HepG2 (cell line): ENCODE data around the gene ACAP1. TPM values are rescaled to one million over a fixed set of nuclear protein-coding genes. Genes with fewer than 3 reads are reported as not detected.

Experiments
- HES4 ChIP-seq: sonication (generic); formaldehyde crosslinking; IDR thresholded peaks from 2 replicates; pipeline ENCODE4 v1.9.0; 2021; ENCODE audit warnings: mild to moderate bottlenecking, missing genetic modification reagents, borderline replicate concordance
- KLF6 ChIP-seq: IDR thresholded peaks from 2 replicates; pipeline ENCODE4 v1.8.0; 2016; ENCODE audit warnings: missing biosample characterization, missing genetic modification reagents
- TBX2 ChIP-seq: sonication (generic); formaldehyde crosslinking; IDR thresholded peaks from 2 replicates; pipeline ENCODE4 v1.5.0; 2020; ENCODE audit warnings: missing genetic modification reagents, mild to moderate bottlenecking, borderline replicate concordance
- TEAD3 ChIP-seq: optimal IDR thresholded peaks from 2 replicates; pipeline ENCODE3; 2016; ENCODE audit warnings: borderline replicate concordance
- ZNF557 ChIP-seq: sonication (generic); formaldehyde crosslinking; IDR thresholded peaks from 2 replicates; pipeline ENCODE4 v1.4.0; 2020; ENCODE audit warnings: missing genetic modification reagents
- ZNF570 ChIP-seq: sonication (generic); formaldehyde crosslinking; IDR thresholded peaks from 2 replicates; pipeline ENCODE4 v1.4.0; 2020; ENCODE audit warnings: mild to moderate bottlenecking, missing genetic modification reagents, borderline replicate concordance
- ZNF605 ChIP-seq: sonication (generic); formaldehyde crosslinking; IDR thresholded peaks from 2 replicates; pipeline ENCODE4 v1.8.0; 2022; ENCODE audit warnings: mild to moderate bottlenecking, missing genetic modification reagents
- ZNF670 ChIP-seq: sonication (generic); formaldehyde crosslinking; IDR thresholded peaks from 2 replicates; pipeline ENCODE4 v1.8.0; 2022; ENCODE audit warnings: mild to moderate bottlenecking, missing genetic modification reagents, borderline replicate concordance
- polyA plus RNA-seq, 8 experiments: library from polyadenylated mRNA; depleted of rRNA in 3 of 8; stranded (reverse) in 7 of 8; unstranded in 1 of 8; fragments of >200 nt; fragmentation: Illumina TruSeq in 4 of 8; extraction: Trizol in 4 of 8; gene quantifications; 2 replicates each; pipeline versions ENCODE4 v1.2.1 to v1.2.3, GENCODE V29; 2011 to 2016; ENCODE audit warnings: low read depth in 4 of 8, missing spikeins in 1 of 8, mixed read lengths in 1 of 8; ENCODE audit not compliant: insufficient read depth in 1 of 8
- total RNA-seq, 5 experiments: library from RNA; depleted of rRNA; stranded (reverse); fragments of >200 nt; fragmentation: Illumina TruSeq; extraction: Trizol; gene quantifications; 2 replicates each; pipeline ENCODE4 v1.2.3, GENCODE V29; 2016; ENCODE audit warnings: low read depth in 1 of 5
- TF ChIP-seq, protein P1 (sequence below): sonication (generic); formaldehyde crosslinking; IDR thresholded peaks from 2 replicates; pipeline ENCODE4 v1.4.0; 2020; ENCODE audit warnings: mild to moderate bottlenecking, missing genetic modification reagents
- TF ChIP-seq, protein P2 (sequence below): IDR thresholded peaks from 2 replicates; pipeline ENCODE4 v1.6.1; 2016; ENCODE audit warnings: missing genetic modification reagents, missing compliant biosample characterization
- TF ChIP-seq, protein P3 (sequence below): sonication (generic); formaldehyde crosslinking; IDR thresholded peaks from 2 replicates; pipeline ENCODE4 v1.4.0; 2020; ENCODE audit warnings: missing genetic modification reagents, borderline replicate concordance
- TF ChIP-seq, protein P4 (sequence below): sonication (generic); formaldehyde crosslinking; IDR thresholded peaks from 2 replicates; pipeline ENCODE4 v1.5.1; 2020; ENCODE audit warnings: mild to moderate bottlenecking, missing genetic modification reagents
- TF ChIP-seq, protein P5 (sequence below): sonication (generic); formaldehyde crosslinking; IDR thresholded peaks from 2 replicates; pipeline ENCODE4 v1.4.0; 2020; ENCODE audit warnings: missing genetic modification reagents
- TF ChIP-seq, protein P6 (sequence below): sonication (generic); formaldehyde crosslinking; IDR thresholded peaks from 2 replicates; pipeline ENCODE4 v1.4.0; 2020; ENCODE audit warnings: mild to moderate bottlenecking, low read depth, missing genetic modification reagents

ACAP1 gene
- total and polyA plus RNA-seq, 2 of the 13 experiments (the other 11 are each of a cell fraction or from before 2014, with no cell fraction given) = 1.3 to 2.5 TPM

DNA sequence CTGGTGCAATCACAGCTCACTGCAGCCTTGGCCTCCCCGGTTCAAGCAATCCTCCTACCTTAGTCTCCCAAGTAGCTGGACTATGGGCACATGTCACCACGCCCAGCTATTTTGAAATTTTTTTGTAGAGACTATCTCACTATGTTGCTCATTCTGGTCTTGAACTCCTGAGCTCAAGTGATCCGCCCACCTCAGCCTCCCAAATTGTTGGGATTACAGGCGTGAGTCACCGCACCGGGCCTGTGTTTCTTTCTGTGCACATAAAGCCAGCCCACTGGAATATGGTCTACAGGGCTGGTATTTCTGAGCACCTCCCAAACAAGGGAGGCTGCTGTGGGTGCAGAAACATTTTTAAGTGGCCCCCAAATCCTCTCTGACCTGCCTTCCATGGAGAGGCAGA lies 27.0 kb downstream of the ACAP1 start (continued):
- TF ChIP-seq, protein P1, sequence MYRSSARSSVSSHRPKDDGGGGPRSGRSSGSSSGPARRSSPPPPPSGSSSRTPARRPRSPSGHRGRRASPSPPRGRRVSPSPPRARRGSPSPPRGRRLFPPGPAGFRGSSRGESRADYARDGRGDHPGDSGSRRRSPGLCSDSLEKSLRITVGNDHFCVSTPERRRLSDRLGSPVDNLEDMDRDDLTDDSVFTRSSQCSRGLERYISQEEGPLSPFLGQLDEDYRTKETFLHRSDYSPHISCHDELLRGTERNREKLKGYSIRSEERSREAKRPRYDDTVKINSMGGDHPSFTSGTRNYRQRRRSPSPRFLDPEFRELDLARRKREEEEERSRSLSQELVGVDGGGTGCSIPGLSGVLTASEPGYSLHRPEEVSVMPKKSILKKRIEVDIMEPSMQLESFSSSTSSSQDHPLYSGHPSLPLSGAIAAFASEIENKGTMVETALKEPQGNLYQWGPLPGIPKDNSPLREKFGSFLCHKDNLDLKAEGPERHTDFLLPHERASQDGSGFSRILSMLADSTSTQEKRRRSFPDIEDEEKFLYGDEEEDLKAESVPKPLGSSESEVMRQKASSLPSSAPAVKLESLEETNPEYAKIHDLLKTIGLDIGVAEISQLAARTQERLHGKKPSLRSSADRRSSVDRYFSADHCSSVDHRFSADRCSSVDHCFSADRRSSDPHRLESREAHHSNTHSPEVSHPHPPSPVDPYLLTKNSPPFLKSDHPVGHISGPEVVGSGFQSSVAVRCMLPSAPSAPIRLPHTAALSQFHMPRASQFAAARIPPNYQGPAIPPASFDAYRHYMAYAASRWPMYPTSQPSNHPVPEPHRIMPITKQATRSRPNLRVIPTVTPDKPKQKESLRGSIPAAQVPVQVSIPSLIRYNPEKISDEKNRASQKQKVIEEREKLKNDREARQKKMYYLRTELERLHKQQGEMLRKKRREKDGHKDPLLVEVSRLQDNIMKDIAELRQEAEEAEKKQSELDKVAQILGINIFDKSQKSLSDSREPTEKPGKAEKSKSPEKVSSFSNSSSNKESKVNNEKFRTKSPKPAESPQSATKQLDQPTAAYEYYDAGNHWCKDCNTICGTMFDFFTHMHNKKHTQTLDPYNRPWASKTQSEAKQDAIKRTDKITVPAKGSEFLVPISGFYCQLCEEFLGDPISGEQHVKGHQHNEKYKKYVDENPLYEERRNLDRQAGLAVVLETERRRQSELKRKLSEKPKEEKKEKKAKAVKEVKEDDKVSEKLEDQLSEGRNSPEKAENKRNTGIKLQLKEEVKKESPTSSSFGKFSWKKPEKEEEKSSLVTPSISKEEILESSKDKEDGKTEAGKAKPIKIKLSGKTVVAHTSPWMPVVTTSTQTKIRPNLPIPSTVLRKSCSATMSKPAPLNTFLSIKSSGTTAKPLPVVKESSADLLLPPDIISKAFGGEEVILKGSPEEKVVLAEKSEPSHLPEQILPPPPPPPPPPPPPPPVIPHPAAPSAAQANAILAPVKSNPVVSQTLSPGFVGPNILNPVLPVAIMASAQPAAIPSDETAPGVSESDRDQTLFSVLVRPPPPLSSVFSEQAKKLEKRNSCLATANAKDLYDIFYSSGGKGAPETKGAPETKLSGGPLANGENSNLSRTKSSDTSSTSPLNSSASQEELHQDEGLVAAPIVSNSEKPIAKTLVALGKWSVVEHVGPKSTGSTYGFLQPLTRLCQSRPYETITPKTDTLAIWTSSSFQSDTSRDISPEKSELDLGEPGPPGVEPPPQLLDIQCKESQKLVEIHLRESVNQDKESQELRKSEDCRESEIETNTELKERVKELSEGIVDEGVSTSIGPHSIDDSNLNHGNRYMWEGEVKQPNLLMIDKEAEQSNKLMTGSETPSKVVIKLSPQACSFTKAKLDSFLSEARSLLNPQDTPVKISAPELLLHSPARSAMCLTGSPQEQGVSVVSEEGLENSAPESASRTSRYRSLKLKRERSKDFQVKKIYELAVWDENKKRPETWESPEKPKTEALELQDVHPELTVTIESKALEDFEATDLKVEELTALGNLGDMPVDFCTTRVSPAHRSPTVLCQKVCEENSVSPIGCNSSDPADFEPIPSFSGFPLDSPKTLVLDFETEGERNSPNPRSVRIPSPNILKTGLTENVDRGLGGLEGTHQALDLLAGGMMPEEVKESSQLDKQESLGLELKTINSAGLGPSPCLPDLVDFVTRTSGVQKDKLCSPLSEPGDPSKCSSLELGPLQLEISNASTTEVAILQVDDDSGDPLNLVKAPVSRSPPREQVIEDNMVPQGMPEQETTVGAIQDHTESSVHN (CRISPR knock-in tag) = no peak
- TF ChIP-seq, protein P2, sequence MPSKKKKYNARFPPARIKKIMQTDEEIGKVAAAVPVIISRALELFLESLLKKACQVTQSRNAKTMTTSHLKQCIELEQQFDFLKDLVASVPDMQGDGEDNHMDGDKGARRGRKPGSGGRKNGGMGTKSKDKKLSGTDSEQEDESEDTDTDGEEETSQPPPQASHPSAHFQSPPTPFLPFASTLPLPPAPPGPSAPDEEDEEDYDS = no peak
- TF ChIP-seq, protein P3, sequence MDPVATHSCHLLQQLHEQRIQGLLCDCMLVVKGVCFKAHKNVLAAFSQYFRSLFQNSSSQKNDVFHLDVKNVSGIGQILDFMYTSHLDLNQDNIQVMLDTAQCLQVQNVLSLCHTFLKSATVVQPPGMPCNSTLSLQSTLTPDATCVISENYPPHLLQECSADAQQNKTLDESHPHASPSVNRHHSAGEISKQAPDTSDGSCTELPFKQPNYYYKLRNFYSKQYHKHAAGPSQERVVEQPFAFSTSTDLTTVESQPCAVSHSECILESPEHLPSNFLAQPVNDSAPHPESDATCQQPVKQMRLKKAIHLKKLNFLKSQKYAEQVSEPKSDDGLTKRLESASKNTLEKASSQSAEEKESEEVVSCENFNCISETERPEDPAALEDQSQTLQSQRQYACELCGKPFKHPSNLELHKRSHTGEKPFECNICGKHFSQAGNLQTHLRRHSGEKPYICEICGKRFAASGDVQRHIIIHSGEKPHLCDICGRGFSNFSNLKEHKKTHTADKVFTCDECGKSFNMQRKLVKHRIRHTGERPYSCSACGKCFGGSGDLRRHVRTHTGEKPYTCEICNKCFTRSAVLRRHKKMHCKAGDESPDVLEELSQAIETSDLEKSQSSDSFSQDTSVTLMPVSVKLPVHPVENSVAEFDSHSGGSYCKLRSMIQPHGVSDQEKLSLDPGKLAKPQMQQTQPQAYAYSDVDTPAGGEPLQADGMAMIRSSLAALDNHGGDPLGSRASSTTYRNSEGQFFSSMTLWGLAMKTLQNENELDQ (CRISPR knock-in tag) = no peak
- TF ChIP-seq KLF6 (CRISPR knock-in tag) (no peak), TEAD3 (CRISPR knock-in tag) (peak; percentile 12), ZNF570 (CRISPR knock-in tag) (no peak), ZNF605 (CRISPR knock-in tag) (no peak), HES4 (CRISPR knock-in tag) (no peak), ZNF670 (CRISPR knock-in tag) (no peak), ZNF557 (CRISPR knock-in tag) (no peak), TBX2 (CRISPR knock-in tag) (no peak)
- TF ChIP-seq, protein P4, sequence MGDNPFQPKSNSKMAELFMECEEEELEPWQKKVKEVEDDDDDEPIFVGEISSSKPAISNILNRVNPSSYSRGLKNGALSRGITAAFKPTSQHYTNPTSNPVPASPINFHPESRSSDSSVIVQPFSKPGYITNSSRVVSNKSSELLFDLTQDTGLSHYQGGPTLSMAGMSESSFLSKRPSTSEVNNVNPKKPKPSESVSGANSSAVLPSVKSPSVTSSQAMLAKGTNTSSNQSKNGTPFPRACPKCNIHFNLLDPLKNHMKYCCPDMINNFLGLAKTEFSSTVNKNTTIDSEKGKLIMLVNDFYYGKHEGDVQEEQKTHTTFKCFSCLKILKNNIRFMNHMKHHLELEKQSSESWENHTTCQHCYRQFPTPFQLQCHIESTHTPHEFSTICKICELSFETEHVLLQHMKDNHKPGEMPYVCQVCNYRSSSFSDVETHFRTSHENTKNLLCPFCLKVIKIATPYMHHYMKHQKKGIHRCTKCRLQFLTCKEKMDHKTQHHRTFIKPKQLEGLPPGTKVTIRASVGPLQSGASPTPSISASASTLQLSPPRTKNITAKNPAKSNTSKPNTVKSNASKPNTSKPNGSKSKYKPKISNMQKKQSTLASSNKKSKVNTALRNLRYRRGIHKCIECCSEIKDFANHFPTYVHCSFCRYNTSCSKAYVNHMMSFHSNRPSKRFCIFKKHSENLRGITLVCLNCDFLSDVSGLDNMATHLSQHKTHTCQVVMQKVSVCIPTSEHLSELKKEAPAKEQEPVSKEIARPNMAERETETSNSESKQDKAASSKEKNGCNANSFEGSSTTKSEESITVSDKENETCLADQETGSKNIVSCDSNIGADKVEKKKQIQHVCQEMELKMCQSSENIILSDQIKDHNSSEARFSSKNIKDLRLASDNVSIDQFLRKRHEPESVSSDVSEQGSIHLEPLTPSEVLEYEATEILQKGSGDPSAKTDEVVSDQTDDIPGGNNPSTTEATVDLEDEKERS (CRISPR knock-in tag) = no peak
- TF ChIP-seq, protein P5, sequence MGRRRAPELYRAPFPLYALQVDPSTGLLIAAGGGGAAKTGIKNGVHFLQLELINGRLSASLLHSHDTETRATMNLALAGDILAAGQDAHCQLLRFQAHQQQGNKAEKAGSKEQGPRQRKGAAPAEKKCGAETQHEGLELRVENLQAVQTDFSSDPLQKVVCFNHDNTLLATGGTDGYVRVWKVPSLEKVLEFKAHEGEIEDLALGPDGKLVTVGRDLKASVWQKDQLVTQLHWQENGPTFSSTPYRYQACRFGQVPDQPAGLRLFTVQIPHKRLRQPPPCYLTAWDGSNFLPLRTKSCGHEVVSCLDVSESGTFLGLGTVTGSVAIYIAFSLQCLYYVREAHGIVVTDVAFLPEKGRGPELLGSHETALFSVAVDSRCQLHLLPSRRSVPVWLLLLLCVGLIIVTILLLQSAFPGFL (CRISPR knock-in tag) = no peak
- TF ChIP-seq, protein P6, sequence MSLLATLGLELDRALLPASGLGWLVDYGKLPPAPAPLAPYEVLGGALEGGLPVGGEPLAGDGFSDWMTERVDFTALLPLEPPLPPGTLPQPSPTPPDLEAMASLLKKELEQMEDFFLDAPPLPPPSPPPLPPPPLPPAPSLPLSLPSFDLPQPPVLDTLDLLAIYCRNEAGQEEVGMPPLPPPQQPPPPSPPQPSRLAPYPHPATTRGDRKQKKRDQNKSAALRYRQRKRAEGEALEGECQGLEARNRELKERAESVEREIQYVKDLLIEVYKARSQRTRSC (CRISPR knock-in tag) = no peak
